RWPE2 (cell line): ENCODE data around the gene GALNT7.
A peak's percentile ranks its signal among the peaks of the same experiment; 100 is the strongest.

Experiments used
- ATAC-seq: fragments of 200-7000 bp; cut with Tn5 transposase; 3 replicates; pipeline ENCODE4 v1.9.1; 2021; ENCODE audit warnings: low read depth
- DNase-seq: peaks from one replicate; pipeline ENCODE4 v3.0.0-alpha.2; 2020; ENCODE audit warnings: low spot score
- H3K27ac ChIP-seq: fragments of 450-650 bp; 2 replicates; pipeline ENCODE4 v1.5.1; 2017; ENCODE audit warnings: mild to moderate bottlenecking; ENCODE audit not compliant: poor library complexity, severe bottlenecking
- H3K27me3 ChIP-seq: fragments of 250-450 bp; sonication (Bioruptor Pico); 2 replicates; pipeline ENCODE4 v1.5.1; 2021; ENCODE audit warnings: mild to moderate bottlenecking, moderate library complexity; ENCODE audit not compliant: insufficient read depth, poor library complexity, severe bottlenecking
- H3K36me3 ChIP-seq: fragments of 250-450 bp; sonication (Bioruptor Pico); 2 replicates; pipeline ENCODE4 v1.5.1; 2020; ENCODE audit warnings: low read depth, mild to moderate bottlenecking, moderate library complexity
- H3K4me1 ChIP-seq: fragments of 250-450 bp; sonication (Bioruptor Pico); 2 replicates; pipeline ENCODE4 v1.5.1; 2021; ENCODE audit warnings: mild to moderate bottlenecking, moderate library complexity; ENCODE audit not compliant: insufficient read depth, poor library complexity, severe bottlenecking
- H3K4me3 ChIP-seq: fragments of 250-450 bp; sonication (Bioruptor Pico); 2 replicates; pipeline ENCODE4 v1.5.1; 2021; ENCODE audit warnings: mild to moderate bottlenecking, moderate library complexity; ENCODE audit not compliant: severe bottlenecking
- H3K9me3 ChIP-seq: fragments of 250-450 bp; sonication (Bioruptor Pico); 2 replicates; pipeline ENCODE4 v1.5.1; 2021; ENCODE audit warnings: mild to moderate bottlenecking, moderate library complexity; ENCODE audit not compliant: severe bottlenecking
- TF ChIP-seq, protein P1 (sequence below): fragments of 450-650 bp; IDR thresholded peaks from one replicate; pipeline ENCODE4 v1.5.1; 2017; ENCODE audit warnings: mild to moderate bottlenecking, moderate library complexity; ENCODE audit not compliant: poor library complexity, severe bottlenecking

Gene GALNT7

DNA sequence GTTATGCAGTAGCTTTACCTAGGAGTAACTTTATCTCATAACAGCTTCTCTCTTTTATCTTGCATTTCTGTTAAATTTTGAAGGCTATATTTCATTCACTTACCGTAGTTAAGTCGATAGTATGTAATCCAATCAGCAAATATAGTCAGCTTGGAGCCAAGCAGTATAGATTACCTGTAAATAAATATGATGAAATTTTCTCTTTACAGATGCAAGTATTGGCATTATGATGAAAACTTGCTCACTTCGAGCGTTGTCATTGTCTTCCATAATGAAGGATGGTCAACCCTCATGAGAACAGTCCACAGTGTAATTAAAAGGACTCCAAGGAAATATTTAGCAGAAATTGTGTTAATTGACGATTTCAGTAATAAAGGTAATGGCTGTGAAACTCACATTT is 123.3 kb downstream of the GALNT7 start:
- Histone ChIP-seq H3K36me3 (no peaks in the 10 kb centered on the region), H3K27me3 (no peaks in the 10 kb centered on the region)
- ATAC-seq, result no peak

DNA sequence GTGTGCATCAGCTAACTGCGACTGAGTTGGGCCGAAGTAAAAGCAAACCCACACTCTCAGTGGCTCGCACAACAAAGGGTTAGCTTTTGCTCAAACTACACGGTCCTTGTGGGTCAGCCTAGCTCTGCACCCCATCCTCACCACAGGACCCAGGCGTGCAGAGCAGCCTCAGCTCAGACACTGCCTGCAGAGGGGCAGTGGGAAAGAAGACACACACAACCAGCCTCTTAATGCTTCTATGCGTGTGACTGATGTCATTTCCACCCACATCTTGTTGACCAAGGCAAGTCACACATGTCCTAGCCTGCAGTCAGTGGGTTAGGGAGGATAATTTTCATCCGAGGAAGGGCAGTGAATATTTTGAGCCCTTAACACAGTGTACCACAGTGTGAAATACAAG is 125.1 kb downstream of the GALNT7 start:
- TF ChIP-seq, protein P1, sequence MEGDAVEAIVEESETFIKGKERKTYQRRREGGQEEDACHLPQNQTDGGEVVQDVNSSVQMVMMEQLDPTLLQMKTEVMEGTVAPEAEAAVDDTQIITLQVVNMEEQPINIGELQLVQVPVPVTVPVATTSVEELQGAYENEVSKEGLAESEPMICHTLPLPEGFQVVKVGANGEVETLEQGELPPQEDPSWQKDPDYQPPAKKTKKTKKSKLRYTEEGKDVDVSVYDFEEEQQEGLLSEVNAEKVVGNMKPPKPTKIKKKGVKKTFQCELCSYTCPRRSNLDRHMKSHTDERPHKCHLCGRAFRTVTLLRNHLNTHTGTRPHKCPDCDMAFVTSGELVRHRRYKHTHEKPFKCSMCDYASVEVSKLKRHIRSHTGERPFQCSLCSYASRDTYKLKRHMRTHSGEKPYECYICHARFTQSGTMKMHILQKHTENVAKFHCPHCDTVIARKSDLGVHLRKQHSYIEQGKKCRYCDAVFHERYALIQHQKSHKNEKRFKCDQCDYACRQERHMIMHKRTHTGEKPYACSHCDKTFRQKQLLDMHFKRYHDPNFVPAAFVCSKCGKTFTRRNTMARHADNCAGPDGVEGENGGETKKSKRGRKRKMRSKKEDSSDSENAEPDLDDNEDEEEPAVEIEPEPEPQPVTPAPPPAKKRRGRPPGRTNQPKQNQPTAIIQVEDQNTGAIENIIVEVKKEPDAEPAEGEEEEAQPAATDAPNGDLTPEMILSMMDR, result no peak
- ATAC-seq (0 out of 3 replicates have a peak, but pooled peaks have one; percentile 12), DNase-seq (no peak)
- H3K4me1 ChIP-seq, result no peaks in the 10 kb centered on the region
- no peak overlapping the region for H3K4me3 ChIP-seq
- no peaks in the 10 kb centered on the region for H3K27me3 ChIP-seq
- no peaks in the 10 kb centered on the region for H3K9me3 ChIP-seq
- H3K36me3 ChIP-seq, result no peaks in the 10 kb centered on the region
- no peak overlapping the region for H3K27ac ChIP-seq

More for the DNA sequence above, 123.3 kb downstream of the GALNT7 start:
- Histone ChIP-seq H3K27ac (no peak overlapping the region), H3K4me1 (no peaks in the 10 kb centered on the region), H3K9me3 (peaks cover 6% of the 10 kb centered on the region), H3K4me3 (no peak overlapping the region)
- TF ChIP-seq, protein P1, result no peak
- DNase-seq, result no peak

DNA sequence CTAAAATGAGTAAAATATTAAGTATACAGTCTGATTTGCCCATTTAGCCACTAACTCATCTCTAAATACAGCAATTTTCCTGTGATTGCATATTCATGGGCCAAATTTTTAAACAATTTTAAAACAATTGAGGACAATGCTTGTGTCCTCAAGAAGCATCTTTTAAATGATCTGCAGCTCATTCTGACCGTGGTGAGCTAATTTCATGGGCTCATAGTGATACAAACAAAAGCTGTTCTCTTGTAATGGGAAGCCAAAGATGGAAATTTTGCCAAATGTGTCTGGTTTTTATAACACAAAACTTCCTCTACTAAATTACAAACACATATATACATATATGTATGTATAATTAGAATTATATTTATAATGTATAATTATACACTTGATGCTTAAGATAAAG is 125.8 kb downstream of the GALNT7 start:
- Histone ChIP-seq H3K4me1 (no peaks in the 10 kb centered on the region), H3K27me3 (no peaks in the 10 kb centered on the region), H3K36me3 (no peaks in the 10 kb centered on the region), H3K27ac (no peak overlapping the region), H3K9me3 (no peaks in the 10 kb centered on the region), H3K4me3 (no peak overlapping the region)
- ATAC-seq (no peak), DNase-seq (no peak)
- TF ChIP-seq, protein P1, result no peak

DNA sequence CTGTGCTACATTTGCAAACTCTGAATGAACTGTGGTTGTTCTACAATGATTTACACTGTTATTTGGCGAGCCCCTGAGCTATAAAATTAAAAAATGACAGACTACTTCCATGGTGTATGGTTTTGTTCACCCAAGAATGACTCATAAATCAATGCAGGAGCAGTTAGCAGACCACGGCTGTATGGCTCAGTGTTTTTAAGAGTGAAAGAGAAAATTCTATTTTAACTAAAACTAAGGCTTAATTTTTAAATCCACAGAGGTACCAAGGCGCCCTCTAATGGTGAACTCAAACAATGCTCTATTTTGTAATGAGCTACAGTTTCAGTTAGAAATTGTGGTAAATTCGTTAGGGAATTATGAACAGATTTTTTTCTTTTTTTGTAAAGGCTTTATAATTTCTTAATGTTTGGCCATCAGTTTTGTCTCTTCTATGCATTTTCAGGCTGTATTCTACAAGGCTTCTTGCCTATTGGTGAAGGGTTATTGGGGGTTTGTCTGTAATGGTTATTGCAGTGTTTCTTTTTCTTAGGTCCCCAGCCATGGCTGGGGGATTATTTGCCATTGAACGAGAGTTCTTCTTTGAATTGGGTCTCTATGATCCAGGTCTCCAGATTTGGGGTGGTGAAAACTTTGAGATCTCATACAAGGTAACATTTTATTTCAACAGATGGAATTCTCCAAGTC is 133.0 kb downstream of the GALNT7 start:
- Histone ChIP-seq H3K27me3 (no peaks in the 10 kb centered on the region), H3K9me3 (no peaks in the 10 kb centered on the region), H3K4me3 (no peak overlapping the region), H3K36me3 (peaks cover 4% of the 10 kb centered on the region; the same call in 1 of the 2 replicates), H3K27ac (no peak overlapping the region), H3K4me1 (no peaks in the 10 kb centered on the region)
- TF ChIP-seq, protein P1, result peak; percentile 66
- ATAC-seq, result no peak
- no peak for DNase-seq

DNA sequence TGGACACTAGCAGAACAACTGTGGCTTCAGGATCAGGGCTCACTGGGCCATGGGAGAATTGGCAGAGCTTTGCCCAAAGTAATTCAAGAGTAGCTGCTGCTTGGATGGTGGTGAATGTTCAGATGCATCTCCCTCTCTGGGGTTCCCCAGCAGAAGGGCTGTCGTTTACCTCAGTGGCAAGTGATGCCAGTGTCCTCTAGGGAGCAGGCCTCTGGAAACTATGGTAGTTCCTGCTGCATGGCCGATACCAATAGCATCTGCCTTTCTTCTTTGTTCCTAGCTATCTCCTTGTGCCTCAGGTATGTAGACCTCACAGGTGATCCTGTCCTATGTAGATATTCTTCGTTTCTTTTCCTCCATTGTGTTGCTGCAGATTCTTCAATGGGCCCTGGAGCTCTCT is 139.2 kb downstream of the GALNT7 start:
- Histone ChIP-seq H3K27me3 (no peaks in the 10 kb centered on the region), H3K36me3 (peaks cover 4% of the 10 kb centered on the region; the same call in 1 of the 2 replicates), H3K27ac (no peak overlapping the region), H3K9me3 (no peaks in the 10 kb centered on the region), H3K4me3 (no peak overlapping the region), H3K4me1 (no peaks in the 10 kb centered on the region)
- TF ChIP-seq, protein P1, result no peak
- DNase-seq (no peak), ATAC-seq (no peak)
